Heart left ventricle (tissue), 13 donors: Measurements from ENCODE around the gene PLXNC1.

Source experiments
- CTCF ChIP-seq, 12 donors: fragments of 200-600 bp; sonication (generic) in 4 of 12; IDR thresholded peaks; one replicate each; pipeline versions ENCODE4 v1.5.0 to v1.8.0; 2018 to 2022; ENCODE audit warnings: antibody characterized with exemption in 12 of 12, mild to moderate bottlenecking in 5 of 12
- POLR2A ChIP-seq, 2 donors: fragments of 450-650 bp; IDR thresholded peaks; one replicate each; pipeline ENCODE4 v1.6.1; 2017; ENCODE audit warnings: antibody characterized with exemption in 2 of 2, mild to moderate bottlenecking in 2 of 2, moderate library complexity in 2 of 2
- donor health status: ischemic (EF 13 %, LVEDD 7.1; RV severe dilation, severe dysfunction).
- donor health status: DM: no; HTN: yes; CAD: no.
- donor health status: DM: no; HTN: no; CAD: no.
- donor health status: ischemic (EF 25% LVEDD 6.9; RV normal size, moderate dysfunction).
- donor health status: ischemic (EF 25% LVEDD 5.7; RV mildly dilated, moderate dysfunction).
- donor health status: ischemic (EF 35%, LVEDD 5.7; RV mildly dilated, moderate dysfunction).
- donor health status: nonischemic (EF 11% LVEDD 7.7; RV severe dilation, severe dysfunction).
- donor health status: DM: yes; HTN: yes; CAD: no.
- donor health status: PGD.
- donor health status: ischemic (EF 29% LVEDD 5.4; RV normal size, mild dysfunction).
- donor health status: nonischemic (EF 23%, LVEDD 6.1; RV moderate dilation, normal function).

GRCh38 chr12:94263011-94263811 is 114.8 kb downstream of the PLXNC1 start:
- TF ChIP-seq CTCF (IDR thresholded peaks at IDR 0.05) (no peak), POLR2A (IDR thresholded peaks at IDR 0.05) (no peak)
